H1 (cell line): ENCODE measurements around the gene RTF2. TPM values are rescaled to one million over a fixed set of nuclear protein-coding genes. Genes with fewer than 3 reads are reported as not detected.

Experiments used
- CTCF ChIA-PET: fragments of 300-600 bp; sonication (Branson Sonifier 250); formaldehyde crosslinking; loops from one replicate; lab custom pipeline; 2021; ENCODE audit not compliant: partially characterized antibody; lab: Charles Lee
- POLR2A ChIA-PET: fragments of 300-600 bp; sonication (Branson Sonifier 250); formaldehyde crosslinking; loops from one replicate; lab custom pipeline; 2021; ENCODE audit warnings: inconsistent platforms; ENCODE audit not compliant: partially characterized antibody; lab: Charles Lee
- DNase-seq, 2 experiments: peaks; one replicate each; pipeline versions ENCODE4 v3.0.0 to v3.0.0-alpha.2; 2010 to 2022; ENCODE audit warnings: low spot score in 2 of 2, low read depth in 1 of 2, mixed read lengths in 1 of 2
- FAIRE-seq: peaks from 2 replicates; lab custom pipeline; 2011; peaks lifted over from hg19 to GRCh38; lab: Jason Lieb, UNC
- H2AFZ ChIP-seq: 2 replicates; pipeline ENCODE4 v1.8.1; 2012; ENCODE audit warnings: low read length, inconsistent platforms
- H2AK5ac ChIP-seq: 2 replicates; pipeline ENCODE4 v1.6.1; 2013; ENCODE audit warnings: low read depth, low read length
- H2BK120ac ChIP-seq: replicated peaks from 2 replicates; pipeline ENCODE3; 2013; ENCODE audit warnings: low read depth, low read length, inconsistent platforms
- H2BK12ac ChIP-seq: 2 replicates; pipeline ENCODE4 v1.6.1; 2013; ENCODE audit warnings: low read depth, low read length
- H2BK15ac ChIP-seq: 2 replicates; pipeline ENCODE4 v1.6.1; 2013; ENCODE audit warnings: low read length
- H2BK20ac ChIP-seq: 2 replicates; pipeline ENCODE4 v1.6.1; 2013; ENCODE audit warnings: low read length
- H2BK5ac ChIP-seq: 2 replicates; pipeline ENCODE4 v1.6.1; 2013; ENCODE audit warnings: low read depth, low read length
- H3K14ac ChIP-seq: 2 replicates; pipeline ENCODE4 v1.6.1; 2013; ENCODE audit warnings: inconsistent platforms; ENCODE audit not compliant: insufficient read length
- H3K18ac ChIP-seq: 2 replicates; pipeline ENCODE4 v1.6.1; 2013; ENCODE audit warnings: low read length; ENCODE audit errors: extremely low read depth
- H3K23ac ChIP-seq: 2 replicates; pipeline ENCODE4 v1.6.1; 2013; ENCODE audit warnings: inconsistent platforms; ENCODE audit not compliant: insufficient read length
- H3K23me2 ChIP-seq: 2 replicates; pipeline ENCODE4 v1.6.1; 2013; ENCODE audit warnings: low read depth, low read length
- H3K27ac ChIP-seq: 2 replicates; pipeline ENCODE4 v1.6.1; 2011; ENCODE audit warnings: low read depth, low read length, inconsistent platforms
- H3K27me3 ChIP-seq, 4 experiments: replicated peaks in 1 of 4; 1 replicate in 1 of 4; 2 replicates in 3 of 4; pipeline versions ENCODE4 v1.6.1 to v1.8.1; 2011 to 2013; ENCODE audit warnings: low read length in 3 of 4, mild to moderate bottlenecking in 3 of 4, inconsistent platforms in 2 of 4, mixed read lengths in 2 of 4, moderate library complexity in 1 of 4; ENCODE audit not compliant: control insufficient read depth in 3 of 4, insufficient read depth in 3 of 4; ENCODE audit errors: extremely low read depth in 1 of 4
- H3K36me3 ChIP-seq, 4 experiments: 2 replicates each; pipeline versions ENCODE4 v1.6.1 to v1.8.1; 2011 to 2013; ENCODE audit warnings: mild to moderate bottlenecking in 4 of 4, low read length in 3 of 4, moderate library complexity in 2 of 4, control low read depth in 1 of 4, inconsistent platforms in 1 of 4; ENCODE audit not compliant: insufficient read depth in 4 of 4, control insufficient read depth in 2 of 4
- H3K4ac ChIP-seq: replicated peaks from 2 replicates; pipeline ENCODE3; 2013; ENCODE audit warnings: low read length, low read depth, mixed read lengths, inconsistent platforms; ENCODE audit not compliant: insufficient read length
- H3K4me1 ChIP-seq, 4 experiments: replicated peaks in 1 of 4; 1 replicate in 1 of 4; 2 replicates in 3 of 4; pipeline versions ENCODE4 v1.6.1 to v1.8.1; 2011 to 2013; ENCODE audit warnings: low read length in 3 of 4, inconsistent platforms in 2 of 4, mixed read lengths in 1 of 4; ENCODE audit not compliant: insufficient read depth in 4 of 4, control insufficient read depth in 3 of 4
- H3K4me2 ChIP-seq, 2 experiments: 2 replicates each; pipeline versions ENCODE4 v1.6.1 to v1.8.1; 2011 to 2013; ENCODE audit warnings: low read depth in 2 of 2, low read length in 2 of 2, control low read depth in 1 of 2, inconsistent platforms in 1 of 2, mild to moderate bottlenecking in 1 of 2; ENCODE audit not compliant: insufficient read depth in 1 of 2
- H3K4me3 ChIP-seq, 4 experiments: fragments of 200-600, 300-600 bp in 1 of 4; sonication (generic), shearing (Covaris generic), sonication (Bioruptor Twin) in 1 of 4; 2 replicates each; pipeline versions ENCODE4 v1.5.1 to v1.8.1; 2011 to 2016; ENCODE audit warnings: low read length in 4 of 4, low read depth in 3 of 4, control low read depth in 2 of 4, inconsistent platforms in 2 of 4, mild to moderate bottlenecking in 2 of 4, mixed read lengths in 1 of 4, moderate library complexity in 1 of 4; ENCODE audit not compliant: insufficient read depth in 2 of 4; ENCODE audit errors: extremely low read depth in 1 of 4
- H3K56ac ChIP-seq: replicated peaks from 2 replicates; pipeline ENCODE3; 2013; ENCODE audit warnings: low read depth, mild to moderate bottlenecking, mixed read lengths, low read length, inconsistent platforms; ENCODE audit not compliant: insufficient read length
- H3K79me1 ChIP-seq: 2 replicates; pipeline ENCODE4 v1.6.1; 2013; ENCODE audit warnings: low read depth, low read length, control low read depth
- H3K79me2 ChIP-seq, 2 experiments: 2 replicates each; pipeline versions ENCODE4 v1.6.1 to v1.8.1; 2012 to 2013; ENCODE audit warnings: low read length in 2 of 2, mild to moderate bottlenecking in 2 of 2, inconsistent platforms in 1 of 2; ENCODE audit not compliant: insufficient read depth in 2 of 2, control insufficient read depth in 1 of 2
- H3K9ac ChIP-seq, 4 experiments: replicated peaks in 1 of 4; 1 replicate in 1 of 4; 2 replicates in 3 of 4; pipeline versions ENCODE4 v1.6.1 to v1.8.1; 2011 to 2013; ENCODE audit warnings: low read depth in 3 of 4, low read length in 3 of 4, control low read depth in 2 of 4, mild to moderate bottlenecking in 2 of 4, moderate library complexity in 2 of 4, inconsistent platforms in 1 of 4; ENCODE audit errors: extremely low read depth in 1 of 4
- H3K9me3 ChIP-seq, 2 experiments: 2 replicates each; pipeline versions ENCODE4 v1.6.1 to v1.8.1; 2012 to 2013; ENCODE audit warnings: mild to moderate bottlenecking in 2 of 2, moderate library complexity in 2 of 2, control low read depth in 1 of 2, inconsistent platforms in 1 of 2, low read depth in 1 of 2, low read length in 1 of 2, mixed read lengths in 1 of 2; ENCODE audit not compliant: insufficient read depth in 2 of 2
- H4K20me1 ChIP-seq, 2 experiments: replicated peaks in 1 of 2; 2 replicates each; pipeline versions ENCODE3 to v1.8.1; 2011 to 2013; ENCODE audit warnings: inconsistent platforms in 2 of 2, low read length in 2 of 2, mild to moderate bottlenecking in 1 of 2; ENCODE audit not compliant: insufficient read depth in 2 of 2, control insufficient read depth in 1 of 2
- H4K5ac ChIP-seq: 2 replicates; pipeline ENCODE4 v1.6.1; 2013; ENCODE audit warnings: low read length, low read depth, mixed read lengths, inconsistent platforms; ENCODE audit not compliant: insufficient read length
- H4K8ac ChIP-seq: 2 replicates; pipeline ENCODE4 v1.8.0; 2013; ENCODE audit warnings: mild to moderate bottlenecking, moderate library complexity, low read length, inconsistent platforms; ENCODE audit not compliant: insufficient read depth; ENCODE audit errors: extremely low read depth
- H4K91ac ChIP-seq: replicated peaks from 2 replicates; pipeline ENCODE3; 2013; ENCODE audit warnings: low read length, mixed read lengths, inconsistent platforms; ENCODE audit not compliant: insufficient read length
- CBX5 ChIP-seq: fragments of 300-800, 300-1000 bp; sonication (generic); IDR thresholded peaks from 2 replicates; pipeline ENCODE4 v1.7.1; 2016; ENCODE audit warnings: antibody characterized with exemption, low read length, low read depth
- CHD1 ChIP-seq: IDR thresholded peaks from 2 replicates; pipeline ENCODE4 v1.6.1; 2012; ENCODE audit warnings: low read depth, low read length, improper control_type of control experiment
- POLR2AphosphoS5 ChIP-seq: IDR thresholded peaks from 2 replicates; pipeline ENCODE4 v1.6.1; 2011; ENCODE audit warnings: low read depth, low read length
- TCF12 ChIP-seq: IDR thresholded peaks from 2 replicates; pipeline ENCODE4 v1.6.1; 2011; ENCODE audit warnings: low read depth, mild to moderate bottlenecking, low read length
- WGBS, 2 experiments: shearing (Covaris generic) in 1 of 2; methylation state at CpG; one replicate each; pipeline versions ENCODE4 v1.1.6 to v1.1.7; 2013 to 2015; ENCODE audit warnings: low lambda C conversion rate in 2 of 2, mixed read lengths in 2 of 2, inconsistent platforms in 1 of 2, low coverage in 1 of 2, missing lambda C conversion rate in 1 of 2; ENCODE audit not compliant: insufficient replicate concordance in 2 of 2, insufficient coverage in 1 of 2, insufficient read length in 1 of 2; ENCODE audit errors: extremely low coverage in 1 of 2, missing lambda C conversion rate in 1 of 2; 5-methylcytosine and 5-hydroxymethylcytosine counted together
- polyA plus RNA-seq, 7 experiments: library from polyadenylated mRNA; depleted of rRNA in 3 of 7; stranded (reverse) in 5 of 7; unstranded in 2 of 7; fragments of >200 nt in 5 of 7; fragments of 200-250 nt in 2 of 7; gene quantifications; 1 replicate in 5 of 7; 2 replicates in 1 of 7; 4 replicates in 1 of 7; pipeline versions ENCODE4 v1.2.1 to v1.2.3, GENCODE V29; 2011 to 2013; ENCODE audit warnings: missing spikeins in 2 of 7, mixed read lengths in 2 of 7
- total RNA-seq: library from RNA; stranded (reverse); fragmentation: NEBNext Ultra II Directional; extraction: Animal tissue kit (Norgen Biotek cat#: 25700); gene quantifications from 2 replicates; pipeline ENCODE4 v1.2.1, GENCODE V29; 2021

The RTF2 gene
- total and polyA plus RNA-seq, 2 of the 8 experiments (the other 6 are each of a cell fraction or from before 2014, with no cell fraction given): 33.9 to 51.2 TPM

DNA sequence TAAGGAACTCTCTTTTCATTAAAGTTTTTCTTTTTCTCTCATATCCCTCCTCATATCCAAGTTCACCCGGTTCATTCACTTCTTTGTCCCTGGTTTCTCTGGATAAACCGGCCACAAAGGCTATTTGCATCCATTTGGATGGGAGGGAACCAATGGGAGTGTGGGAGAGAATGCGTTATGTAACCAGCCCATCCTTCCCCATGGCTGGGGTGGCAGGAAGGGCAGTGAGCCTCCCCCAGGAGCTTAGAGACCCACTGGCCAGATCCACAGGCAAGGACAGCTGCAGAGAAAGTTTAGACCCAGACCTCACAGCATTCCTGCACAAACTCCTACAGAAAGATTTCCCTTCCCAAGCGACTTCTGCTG is 45.6 kb upstream of the RTF2 start:
- no peak overlapping the region for H3K18ac ChIP-seq
- 56% methylated on average over 4 of the region's 4 CpGs; no CpG with 5 or more reads in 1 of the 2 experiments for WGBS, 2 experiments
- no peak overlapping the region for H3K9ac ChIP-seq
- DNase-seq (no peak), FAIRE-seq (no peak)
- no peak overlapping the region for H2BK120ac ChIP-seq
- H4K8ac ChIP-seq: no peak overlapping the region
- H2AFZ ChIP-seq: no peak overlapping the region
- no peaks in the 10 kb centered on the region for H3K79me2 ChIP-seq
- H3K27me3 ChIP-seq: peaks cover 0 to 1% (median 0%) of the 10 kb centered on the region in 4 experiments; a peak in 2 of 7 replicates
- ChIA-PET POLR2A (no interaction called here), CTCF (interaction anchor here (0.8 to 1.2 kb wide), 2 partner anchors 11 to 80 kb away, joined by 3 to 4 read pairs; partner anchors contain the start of gene CASS4)
- no peak overlapping the region for H2BK15ac ChIP-seq
- H2BK12ac ChIP-seq: no peak overlapping the region
- no peaks in the 10 kb centered on the region for H4K20me1 ChIP-seq
- H3K23ac ChIP-seq: no peak overlapping the region
- H3K4me1 ChIP-seq: peaks cover 0 to 4% (median 1%) of the 10 kb centered on the region in 4 experiments; a peak in 4 of 7 replicates
- H3K23me2 ChIP-seq: no peaks in the 10 kb centered on the region
- no peaks in the 10 kb centered on the region for H3K79me1 ChIP-seq
- no peaks in the 10 kb centered on the region; a peak in 1 of 8 replicates for H3K36me3 ChIP-seq
- no peak overlapping the region for H2BK20ac ChIP-seq
- no peak overlapping the region for H4K5ac ChIP-seq
- no peak overlapping the region for H4K91ac ChIP-seq
- no peaks in the 10 kb centered on the region for H3K9me3 ChIP-seq
- H3K4me3 ChIP-seq: no peak overlapping the region
- H2AK5ac ChIP-seq: no peak overlapping the region
- no peak overlapping the region for H3K4ac ChIP-seq
- TF ChIP-seq CBX5: no peak
- TF ChIP-seq CHD1: no peak
- peak; percentile 88 for TF ChIP-seq POLR2AphosphoS5
- TF ChIP-seq TCF12: peak; percentile 93; the same call in 1 of the 2 replicates
- no peak overlapping the region for H2BK5ac ChIP-seq
- no peak overlapping the region for H3K56ac ChIP-seq
- no peak overlapping the region for H3K4me2 ChIP-seq
- H3K27ac ChIP-seq: no peak overlapping the region
- no peak overlapping the region for H3K14ac ChIP-seq
